COLO668 (cell line): ENCODE data around the gene ELMOD2.

Experiments used
- DNase-seq: peaks from one replicate; lab custom pipeline; 2025; ENCODE audit not compliant: unreplicated experiment; lab: John Stamatoyannopoulos, UW

ELMOD2 gene

DNA sequence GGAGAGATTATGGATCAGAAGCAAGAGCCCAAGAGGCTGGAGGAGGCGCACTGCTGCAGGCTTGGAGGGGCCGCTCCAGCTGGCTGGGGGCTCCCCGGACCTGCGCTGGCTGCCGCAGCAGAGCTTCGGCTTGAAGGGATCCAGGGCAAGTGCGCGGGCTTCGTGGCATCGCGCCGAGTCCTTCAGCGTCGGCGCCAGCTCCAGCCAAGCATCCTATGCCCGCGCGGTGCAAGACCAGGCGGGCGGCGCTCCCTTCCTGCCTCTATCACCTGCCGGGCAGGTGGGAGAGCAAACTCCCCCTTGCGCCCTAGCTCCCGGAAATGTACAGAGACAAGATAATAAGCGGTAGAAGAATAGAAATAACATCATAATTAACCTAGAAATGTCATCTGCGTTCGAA lies 55.3 kb downstream of the ELMOD2 start:
- DNase-seq, result peak; percentile 28

DNA sequence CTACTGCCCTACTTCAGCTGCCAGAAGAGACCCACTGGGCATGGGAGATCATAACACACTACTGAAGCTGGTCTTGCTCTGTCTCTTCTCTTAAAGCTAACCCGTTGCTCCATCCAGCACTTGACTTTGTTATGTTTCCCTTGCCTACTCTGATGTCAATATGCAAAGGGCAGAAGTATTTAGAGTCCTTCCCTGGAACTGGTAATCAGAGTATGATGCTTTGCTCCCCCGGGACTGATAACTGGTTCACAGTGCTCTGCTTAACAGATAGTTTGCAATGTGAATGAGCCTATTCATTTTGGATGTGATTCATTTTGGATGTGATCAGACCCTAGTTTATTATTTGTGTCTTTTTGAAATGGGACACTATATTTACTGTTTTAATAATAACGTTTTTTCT lies 57.1 kb downstream of the ELMOD2 start:
- no peak for DNase-seq

DNA sequence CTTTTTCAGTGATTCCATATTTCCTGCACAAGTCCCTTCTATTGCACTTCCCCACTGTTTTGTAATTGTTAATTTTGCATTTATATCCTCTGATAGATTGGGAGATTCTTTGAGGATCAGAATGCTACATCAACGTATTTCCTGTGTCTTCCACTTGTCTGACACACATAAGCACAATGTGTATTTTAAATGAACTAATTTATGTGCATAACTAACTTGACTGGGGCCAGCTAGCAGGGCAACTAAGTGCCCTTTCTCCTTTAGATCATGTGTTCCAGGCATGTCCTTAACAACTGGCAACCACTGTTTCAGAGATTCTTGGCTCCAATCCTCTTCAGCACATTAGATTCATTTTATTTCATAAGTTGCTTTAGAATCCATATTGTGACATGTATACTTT lies 60.5 kb downstream of the ELMOD2 start:
- DNase-seq, result no peak

DNA sequence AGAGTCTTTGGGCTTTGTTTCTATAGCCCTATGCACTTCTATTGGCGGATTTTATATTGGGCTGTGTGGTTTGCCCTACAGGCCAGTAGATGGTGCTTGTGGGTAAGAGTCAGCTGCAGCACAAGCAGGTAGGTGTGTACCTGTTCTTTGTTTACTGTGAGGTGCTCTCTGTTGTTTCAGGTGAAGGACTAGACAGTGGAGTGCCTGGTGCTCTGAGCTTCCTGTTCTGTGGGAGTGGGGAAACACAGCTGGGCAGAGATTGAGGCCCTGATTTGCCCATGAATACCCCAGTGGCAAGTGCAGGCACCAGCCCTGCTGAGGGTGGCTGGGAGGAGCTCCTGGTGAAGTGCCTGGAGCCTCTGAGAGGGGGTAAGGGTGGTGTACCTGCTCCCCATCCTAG lies 71.1 kb downstream of the ELMOD2 start:
- DNase-seq, result peak; percentile 53

DNA sequence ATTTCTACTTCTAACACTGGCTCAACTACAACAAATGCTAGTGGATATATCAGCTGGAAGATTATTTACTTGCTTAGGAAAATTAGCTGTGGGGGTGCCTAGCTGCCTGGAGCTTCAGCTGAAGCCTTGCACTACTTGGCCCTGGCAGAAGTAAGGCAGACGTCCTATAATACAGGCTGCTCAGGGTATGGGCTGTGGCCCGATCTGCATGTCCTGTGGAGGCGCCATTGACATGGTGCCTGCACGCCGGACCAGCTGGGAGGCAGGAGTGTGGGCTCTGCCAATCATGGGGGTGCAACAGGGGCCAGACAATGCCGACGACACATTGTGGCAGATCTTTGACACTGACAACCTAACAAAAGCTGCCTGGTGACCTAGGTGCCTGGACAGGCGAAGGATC lies 76.4 kb downstream of the ELMOD2 start:
- DNase-seq, result no peak

DNA sequence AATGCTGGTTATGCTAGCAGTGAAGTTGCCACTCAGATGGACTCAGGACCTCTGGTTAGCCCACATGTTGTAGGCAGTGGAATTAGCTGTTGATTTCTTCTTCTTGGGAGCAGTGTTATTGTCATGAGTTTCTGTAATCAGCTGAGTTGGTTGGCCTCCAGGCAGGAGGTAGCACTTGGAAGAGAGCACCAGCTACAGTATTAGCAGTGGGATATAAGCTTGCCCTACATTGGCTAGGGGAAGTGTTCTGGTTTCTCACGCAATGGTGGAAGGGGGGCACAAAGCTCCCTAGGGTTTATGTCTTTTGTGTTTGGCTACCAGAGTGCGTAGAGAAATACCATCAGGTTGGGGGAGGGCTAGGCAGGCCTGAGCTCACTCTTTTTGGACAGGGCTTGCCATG lies 78.7 kb downstream of the ELMOD2 start:
- no peak for DNase-seq

DNA sequence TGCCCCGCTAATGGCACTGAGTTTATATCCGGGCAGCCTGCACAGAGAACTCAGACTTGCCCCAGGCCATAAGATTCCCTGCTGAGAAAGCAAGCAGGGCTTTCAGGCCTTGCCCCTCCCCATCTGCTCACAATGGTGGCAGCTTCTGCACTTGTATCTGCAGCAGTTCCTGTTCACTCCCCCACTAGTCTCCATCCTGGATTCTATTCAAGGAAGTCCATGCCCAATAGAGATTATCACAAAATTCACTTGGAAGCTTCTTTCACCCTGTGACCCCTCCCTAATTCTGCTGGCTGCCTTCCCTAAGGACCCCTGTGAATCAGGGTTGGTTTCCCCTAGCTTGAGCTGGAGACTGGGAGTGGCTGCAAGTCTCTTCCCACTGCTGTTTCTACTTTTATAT lies 79.3 kb downstream of the ELMOD2 start:
- peak; percentile 16 for DNase-seq
